NCI-H1694 treated with DMSO at 0.1 percent for 48 hours (cell line): ENCODE results near the gene PARP4.
"Not testable (repeated sequence)": the region's sequence is repeated elsewhere in the genome, so short reads cannot be mapped to it uniquely, and the experiment has no call there.

Experiments
- DNase-seq: peaks from one replicate; lab custom pipeline; 2025; lab: John Stamatoyannopoulos, UW

PARP4 gene

DNA sequence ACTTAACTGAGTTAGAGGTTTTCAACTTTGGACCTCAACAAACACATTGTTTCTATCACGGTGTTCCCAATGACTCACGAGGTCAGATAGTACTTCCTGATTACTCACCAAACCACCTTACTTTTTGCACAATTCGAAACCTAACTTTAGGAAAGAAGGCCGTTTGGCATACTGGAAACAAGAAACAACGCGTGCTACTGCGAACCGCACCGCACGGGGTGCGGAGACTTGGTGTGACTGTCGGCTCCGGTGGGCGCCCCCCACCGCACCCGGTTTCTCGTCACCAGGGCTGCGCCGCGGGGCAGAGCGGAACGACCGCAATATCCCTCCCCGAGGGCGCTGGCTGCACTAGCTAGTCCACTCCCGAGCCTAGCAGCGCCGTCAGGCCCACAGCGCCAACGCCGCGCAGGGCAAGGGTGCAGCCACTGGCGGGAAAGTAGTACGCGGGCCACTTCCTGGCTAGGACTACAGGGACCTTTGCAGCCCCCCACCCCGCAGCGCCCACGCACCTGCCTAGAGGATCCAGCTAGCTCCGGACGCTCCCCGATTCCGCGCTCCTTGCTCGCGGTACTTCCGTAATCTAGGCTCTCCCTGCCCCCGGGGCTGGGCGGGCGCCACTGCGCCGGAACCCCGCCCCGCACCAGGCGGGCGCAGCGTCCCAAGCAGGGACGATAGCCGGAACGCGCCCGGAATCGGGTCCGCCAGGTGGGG is at the start of gene PARP4:
Gene PARP4, minus strand, starts transcription at position 582 of the 711 bp plus-strand sequence. CDS start 9,002 bp downstream, outside the sequence.
- DNase-seq, result peak; percentile 3

DNA sequence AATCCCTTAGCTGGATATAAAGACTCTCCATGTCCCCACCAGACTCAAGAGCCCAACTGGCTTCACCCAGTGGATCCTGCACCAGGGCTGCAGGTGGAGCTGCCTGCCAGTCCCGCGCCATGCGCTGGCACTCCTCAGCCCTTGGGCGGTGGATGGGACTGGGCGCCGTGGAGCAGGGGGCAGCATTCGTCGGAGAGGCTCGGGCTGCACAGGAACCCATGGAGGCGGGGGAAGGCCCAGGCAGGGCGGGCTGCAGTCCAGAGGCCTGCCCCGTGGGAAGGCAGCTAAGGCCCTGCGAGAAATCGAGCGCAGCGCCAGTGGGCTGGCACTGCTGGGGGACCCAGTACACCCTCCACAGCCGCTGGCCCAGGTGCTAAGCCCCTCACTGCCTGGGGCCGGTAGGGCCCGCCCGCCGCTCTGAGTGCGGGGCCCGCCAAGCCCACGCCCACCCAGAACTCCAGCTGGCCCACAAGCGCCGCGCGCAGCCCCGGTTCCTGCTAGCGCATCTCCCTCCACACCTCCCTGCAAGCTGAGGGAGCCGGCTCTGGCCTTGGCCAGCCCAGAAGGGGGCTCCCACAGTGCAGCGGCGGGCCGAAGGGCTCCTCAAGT is 48.1 kb upstream of the PARP4 start:
- DNase-seq, result not testable (repeated sequence)

DNA sequence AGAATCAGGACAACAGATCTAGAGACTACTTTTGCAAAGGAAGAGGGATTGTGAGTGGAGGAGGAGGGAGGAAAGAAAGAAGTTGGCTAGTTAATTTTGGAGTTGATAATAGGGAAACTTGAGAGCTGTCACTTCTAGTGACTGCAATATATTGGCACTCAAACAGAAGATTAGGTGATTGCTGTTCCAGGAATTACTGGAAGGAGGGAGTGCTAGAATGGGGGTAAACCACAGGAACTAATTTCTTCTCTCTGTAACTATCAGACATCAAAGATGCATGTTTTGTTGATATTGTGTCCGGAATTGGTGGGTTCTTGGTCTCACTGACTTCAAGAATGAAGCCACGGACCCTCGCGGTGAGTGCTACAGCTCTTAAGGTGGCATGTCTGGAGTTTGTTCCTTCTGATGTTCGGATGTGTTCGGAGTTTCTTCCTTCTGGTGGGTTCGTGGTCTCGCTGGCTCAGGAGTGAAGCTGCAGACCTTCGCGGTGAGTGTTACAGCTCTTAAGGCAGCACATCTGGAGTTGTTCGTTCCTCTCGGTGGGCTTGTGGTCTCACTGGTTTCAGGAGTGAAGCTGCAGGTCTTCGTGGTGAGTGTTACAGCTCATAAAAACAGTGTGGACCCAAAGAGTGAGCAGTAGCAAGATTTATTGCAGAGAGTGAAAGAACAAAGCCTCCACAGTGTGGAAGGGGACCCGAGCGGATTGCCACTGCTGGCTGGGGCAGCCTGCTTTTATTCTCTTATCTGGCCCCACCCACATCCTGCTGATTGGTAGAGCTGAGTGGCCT is 47.0 kb upstream of the PARP4 start:
- not testable (repeated sequence) for DNase-seq

- DNase-seq, result no peak
Observed at GRCh38 chr13:24557081-24557480, 44.5 kb upstream of the PARP4 start.

GRCh38 chr13:24553892-24554291 is 41.3 kb upstream of the PARP4 start:
- not testable (repeated sequence) for DNase-seq

DNA sequence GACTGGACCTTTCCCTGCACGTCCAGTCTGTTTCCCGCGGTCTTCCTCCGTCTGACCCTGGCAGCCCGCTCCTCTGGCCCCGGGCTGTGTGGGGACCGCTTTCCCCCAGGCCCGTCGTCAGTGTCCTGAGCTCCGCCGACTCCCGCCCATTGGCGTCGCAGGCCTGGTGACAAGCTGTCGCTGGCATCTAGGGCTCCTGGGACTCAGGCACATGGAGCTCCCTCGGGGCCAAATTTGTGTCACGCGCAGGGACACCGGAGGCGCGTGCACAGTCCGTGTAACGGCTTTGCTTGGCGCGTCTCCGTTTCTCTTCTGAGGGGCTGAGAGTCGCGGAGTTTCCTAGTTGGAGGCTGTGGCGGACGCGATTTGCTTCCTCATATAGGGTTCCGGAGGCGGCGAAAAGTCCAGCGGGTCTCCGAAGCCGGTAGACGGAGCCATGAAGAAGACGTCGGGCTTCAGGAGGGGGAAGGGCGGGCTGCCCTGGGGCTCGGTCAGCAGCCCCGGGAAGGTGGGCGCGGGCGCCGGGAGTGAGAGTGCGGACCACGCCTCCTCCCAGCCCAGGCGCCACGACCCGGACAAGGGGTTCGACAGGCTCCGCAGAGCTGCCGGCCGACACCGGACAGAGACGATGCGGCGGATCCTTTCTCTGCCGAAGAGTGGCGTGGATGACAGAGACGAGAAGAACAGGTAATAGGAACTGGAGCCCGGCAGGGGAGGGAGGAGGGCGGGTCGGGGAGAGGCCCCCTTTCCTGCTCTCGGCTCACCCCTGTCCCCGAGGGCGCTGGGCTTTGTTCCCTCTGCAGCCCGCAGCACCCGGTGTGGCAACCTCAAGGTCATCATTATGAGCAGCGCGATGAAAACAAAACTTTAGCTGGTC is 29.1 kb upstream of the PARP4 start:
- not testable (repeated sequence) for DNase-seq

- DNase-seq, result no peak
Observed at GRCh38 chr13:24541127-24541475, 28.5 kb upstream of the PARP4 start.

GRCh38 chr13:24540236-24541126 is 27.9 kb upstream of the PARP4 start:
- no peak for DNase-seq

DNA sequence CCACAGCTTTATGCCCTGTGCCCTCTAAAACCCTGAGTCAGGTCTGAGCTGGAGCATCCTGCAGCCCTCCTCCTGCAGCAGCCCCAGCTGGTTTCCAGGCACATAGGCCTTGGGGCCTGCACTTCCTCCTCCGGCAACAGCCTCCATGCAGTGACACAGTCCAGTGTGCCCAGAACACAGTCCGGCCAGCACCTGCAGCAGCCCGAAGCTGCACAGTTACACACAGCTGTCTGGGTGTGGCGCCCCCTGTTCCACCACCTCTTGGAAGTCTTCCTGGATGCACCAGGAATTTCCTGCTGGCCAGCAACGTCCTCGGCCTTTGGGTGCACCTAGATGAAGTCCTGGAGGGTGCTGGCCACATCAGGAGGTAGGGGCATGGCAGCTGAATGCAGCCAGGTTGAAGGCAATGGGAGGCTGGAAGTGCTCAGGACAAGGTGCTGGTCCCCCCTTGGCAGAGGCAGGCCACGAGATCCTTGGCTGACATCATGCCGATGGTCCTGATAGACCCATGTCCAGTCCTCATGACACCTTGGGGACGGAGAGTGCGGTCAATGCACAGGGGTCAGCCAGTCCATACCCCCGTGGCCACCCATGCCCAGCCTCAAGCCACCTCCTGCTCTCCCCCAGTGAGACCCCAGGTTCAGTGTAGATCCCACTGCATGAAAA is 27.1 kb upstream of the PARP4 start:
- no peak for DNase-seq

DNA sequence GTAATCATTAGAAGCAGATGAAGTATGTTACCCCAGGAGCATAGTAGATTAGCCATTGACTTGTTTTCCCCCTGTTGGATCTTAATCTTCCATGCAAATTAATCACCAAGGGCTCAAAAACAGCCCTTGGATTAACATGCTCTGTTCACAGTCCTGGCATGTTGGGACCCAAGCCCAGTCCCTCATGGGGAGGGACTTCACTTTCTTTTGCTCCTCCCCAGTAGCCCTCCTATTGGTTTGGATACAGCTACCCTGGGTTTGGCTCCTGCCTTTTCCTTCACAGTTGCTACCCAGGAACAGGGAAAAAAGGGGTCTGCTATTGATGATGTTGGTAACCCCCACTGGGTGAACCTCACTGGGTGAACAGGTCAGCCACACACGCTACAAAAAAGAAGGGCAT is 16.9 kb upstream of the PARP4 start:
- DNase-seq, result no peak

GRCh38 chr13:24528816-24529398 is 16.3 kb upstream of the PARP4 start:
- no peak for DNase-seq

DNA sequence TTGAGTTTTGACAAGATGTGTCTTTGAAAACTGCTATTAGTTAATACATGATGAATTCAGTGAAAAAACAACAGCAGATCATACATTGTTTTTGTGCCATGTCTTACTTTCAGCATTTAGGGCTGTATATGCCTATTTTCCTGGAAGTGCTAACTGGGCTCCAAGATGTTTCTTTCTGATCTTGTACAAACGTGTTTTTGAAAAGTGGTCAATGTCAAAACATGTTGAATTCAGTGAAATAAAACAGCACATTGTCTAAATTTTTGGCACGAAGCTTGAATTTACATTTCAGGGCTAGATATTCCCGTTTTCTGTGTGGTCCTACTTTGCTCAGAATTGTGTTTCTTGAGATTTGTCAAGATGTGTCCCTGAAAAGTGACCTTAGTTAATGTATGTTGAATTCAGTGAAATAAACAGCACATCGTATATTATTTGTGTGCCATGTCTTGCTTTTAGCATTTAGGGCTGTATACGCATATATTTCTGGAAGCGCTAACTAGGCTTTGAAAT is 14.7 kb upstream of the PARP4 start:
- no peak for DNase-seq

- DNase-seq, result no peak
Observed at GRCh38 chr13:24520733-24521132, 8.2 kb upstream of the PARP4 start.

DNA sequence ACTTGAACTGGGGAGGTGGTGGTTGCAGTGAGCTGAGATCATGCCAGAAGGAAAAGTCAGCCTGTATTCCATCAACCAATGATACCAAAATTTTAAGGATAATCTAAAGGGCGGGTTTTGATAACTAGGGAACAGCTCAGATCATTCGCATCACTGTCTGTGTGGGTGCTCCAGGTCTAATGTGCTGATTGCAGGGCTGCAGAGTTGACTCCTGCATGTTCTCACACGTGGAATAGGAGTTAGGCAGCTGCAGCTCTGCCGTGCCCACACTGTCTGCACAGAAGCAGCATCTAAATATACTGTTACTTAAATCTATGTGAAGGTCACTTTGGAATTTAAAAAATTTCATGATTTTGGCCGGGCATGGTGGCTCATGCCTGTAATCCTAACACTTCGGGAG is 4.3 kb upstream of the PARP4 start:
- DNase-seq, result no peak

GRCh38 chr13:24512908-24513213 is 283 bp upstream of the PARP4 start:
- DNase-seq, result no peak

- no peak for DNase-seq
Observed at GRCh38 chr13:24511816-24512196, 772 bp downstream of the PARP4 start.

- DNase-seq, result no peak
Observed at GRCh38 chr13:24511019-24511815, 1.4 kb downstream of the PARP4 start.

DNA sequence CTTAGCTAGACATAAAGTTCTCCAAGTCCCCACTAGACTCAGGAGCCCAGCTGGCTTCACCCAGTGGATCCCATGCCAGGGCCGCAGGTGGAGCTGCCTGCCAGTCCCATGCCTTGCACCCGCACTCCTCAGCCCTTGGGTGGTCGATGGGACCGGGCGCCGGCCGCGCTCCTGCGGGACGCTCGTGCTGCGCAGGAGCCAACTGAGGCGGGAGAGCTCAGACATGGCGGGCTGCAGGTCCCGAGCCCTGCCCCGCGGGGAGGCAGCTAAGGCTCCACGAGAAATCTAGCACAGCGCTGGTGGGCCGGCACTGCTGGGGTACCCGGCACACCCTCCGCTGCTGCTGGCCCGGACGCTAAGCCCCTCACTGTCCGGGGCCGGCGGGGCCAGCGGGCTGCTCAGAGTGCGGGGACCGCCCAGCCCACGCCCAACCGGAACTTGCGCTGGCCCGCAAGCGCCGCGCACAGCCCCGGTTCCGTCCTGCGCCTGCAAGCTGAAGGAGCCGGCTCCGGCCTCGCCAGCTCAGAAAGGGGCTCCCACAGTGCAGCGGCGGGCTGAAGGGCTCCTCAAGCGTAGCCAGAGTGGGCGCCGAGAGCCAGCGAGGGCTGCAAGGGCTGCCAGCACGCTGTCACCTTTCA is 5.8 kb downstream of the PARP4 start:
- no peak for DNase-seq

GRCh38 chr13:24506283-24506682 is 6.3 kb downstream of the PARP4 start:
- not testable (repeated sequence) for DNase-seq
